Measurements from ENCODE around the gene MAN2C1. TPM values are rescaled to one million over a fixed set of nuclear protein-coding genes. Genes with fewer than 3 reads are reported as not detected.

The MAN2C1 gene
- total RNA-seq, result 227 and 229 TPM in 2 replicates
- 59.3 TPM for total RNA-seq (2013)
- polyA plus RNA-seq, result 186 and 306 TPM in 2 replicates
- polyA minus RNA-seq, result 89.9 and 115 TPM in 2 replicates

DNA sequence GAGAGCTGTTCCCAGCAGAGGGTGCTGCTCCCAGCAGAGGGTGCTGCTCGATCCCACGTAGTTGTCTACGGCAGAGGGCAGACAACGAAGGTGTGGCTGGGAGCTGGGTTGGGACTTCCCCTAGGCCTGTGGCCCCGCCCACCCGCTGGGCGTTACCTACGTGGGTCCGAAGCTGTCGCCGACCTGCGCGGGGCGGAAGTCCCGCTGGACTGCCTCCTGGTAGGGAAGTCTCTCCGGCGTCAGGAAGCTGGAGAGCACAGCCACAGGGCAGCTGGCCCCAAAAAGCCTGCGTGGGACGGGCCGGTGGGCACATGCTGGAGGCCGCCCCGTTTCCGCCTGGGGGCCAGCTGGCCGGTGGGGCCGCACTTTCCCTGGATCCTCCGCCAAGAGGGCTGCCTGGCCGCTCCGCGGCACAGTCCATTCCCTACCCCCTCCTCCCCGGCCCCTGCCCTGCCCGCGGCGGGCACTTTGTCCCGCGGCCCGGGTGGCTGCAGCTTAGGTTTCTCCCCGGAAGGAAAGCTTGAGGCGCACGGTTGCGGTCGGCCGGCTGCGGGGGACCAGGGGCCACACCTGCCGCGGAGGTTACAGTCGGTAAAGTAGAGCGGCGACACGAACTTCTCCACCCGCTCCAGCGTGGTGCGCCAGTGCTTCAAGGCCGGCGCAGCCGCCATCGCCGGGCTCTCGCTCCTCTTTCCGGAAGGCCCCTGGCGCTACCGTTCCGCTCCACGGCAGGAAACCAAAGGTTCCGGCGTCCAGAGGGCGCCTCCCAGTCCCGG, at the start of gene MAN2C1:
MAN2C1 (minus strand) TSS at position 695 of the 776 bp plus-strand sequence; CDS start at position 671, 24 bp downstream.
- Mint-ChIP-seq H3K9me3 (ENCODE audit: insufficient read depth) (no peaks in the 10 kb centered on the region), H3K27me3 (no peaks in the 10 kb centered on the region), H3K4me1 (peaks cover 27% of the 10 kb centered on the region), H3K4me3 (peak within 1 kb of the TSS; percentile 93), H3K27ac (peak within 1 kb of the TSS; percentile 95)
- Histone ChIP-seq H4K20me1 (ENCODE audit: control insufficient read depth, insufficient read depth, low read length, poor library complexity, severe bottlenecking) (peaks cover under 1% of the 10 kb centered on the region), H3K79me2 (ENCODE audit: control insufficient read depth, insufficient read depth, low read length) (peaks cover 4% of the 10 kb centered on the region), H3K4me3 (ENCODE audit: control extremely low read depth in 1 of 5, extremely low read depth in 1 of 5, insufficient read depth in 1 of 5, low read depth in 2 of 5, low read length in 4 of 5) (peak within 1 kb of the TSS; percentile 74 to 96 (median 87)), H2AFZ (ENCODE audit: insufficient read depth, low read depth, low read length, poor library complexity, severe bottlenecking) (peak within 1 kb of the TSS; percentile 73), H3K9ac (ENCODE audit: low read length) (peak within 1 kb of the TSS; percentile 96), H3K9me3 (ENCODE audit: control extremely low read depth in 1 of 3, control insufficient read depth in 2 of 3, insufficient read depth in 1 of 3, low read length in 2 of 3) (no peaks in the 10 kb centered on the region), H3K27ac (ENCODE audit: low read length in 2 of 2) (peak within 1 kb of the TSS; percentile 98 to 99), H3K36me3 (replicated peaks in 1 of 2; ENCODE audit: control extremely low read depth in 1 of 2, control insufficient read depth in 1 of 2, extremely low read depth in 1 of 2, insufficient read depth in 2 of 2, low read length in 1 of 2) (peaks cover 0 to 42% of the 10 kb centered on the region in 2 experiments), H3K4me1 (ENCODE audit: control insufficient read depth in 2 of 2, insufficient read depth in 2 of 2, low read length in 2 of 2) (peaks cover 13 to 19% of the 10 kb centered on the region in 2 donors), H3K27me3 (replicated peaks in 1 of 4; ENCODE audit: control extremely low read depth in 1 of 4, control insufficient read depth in 3 of 4, insufficient read depth in 4 of 4, low read length in 3 of 4) (no peaks in the 10 kb centered on the region), H3K4me2 (replicated peaks; ENCODE audit: low read depth, low read length, poor library complexity, severe bottlenecking) (peak within 1 kb of the TSS; percentile 96)
- POLR2A ChIA-PET, result interaction anchor here (0.8 to 3.9 kb wide), 11 partner anchors 13 to 370 kb away, joined by 3 to 62 read pairs (median 4); partner anchors contain the start of genes COMMD4, IMP3, NEIL1 and PPCDC
- CTCF ChIA-PET, result interaction anchor here (0.5 to 4.3 kb wide), 33 partner anchors 11 to 512 kb away, joined by 3 to 52 read pairs (median 5); partner anchors contain the start of genes C15orf39, COMMD4, IMP3 and NEIL1
- DNase-seq, result peak; percentile 97
- under 1% methylated on average over 67 of the region's 67 CpGs for WGBS (ENCODE audit: insufficient coverage)
- no peak for TF ChIP-seq EZH2 (IDR thresholded peaks at IDR 0.05; ENCODE audit: borderline replicate concordance, insufficient read depth, low read depth, low read length, poor library complexity, severe bottlenecking)
- TF ChIP-seq, protein P1, sequence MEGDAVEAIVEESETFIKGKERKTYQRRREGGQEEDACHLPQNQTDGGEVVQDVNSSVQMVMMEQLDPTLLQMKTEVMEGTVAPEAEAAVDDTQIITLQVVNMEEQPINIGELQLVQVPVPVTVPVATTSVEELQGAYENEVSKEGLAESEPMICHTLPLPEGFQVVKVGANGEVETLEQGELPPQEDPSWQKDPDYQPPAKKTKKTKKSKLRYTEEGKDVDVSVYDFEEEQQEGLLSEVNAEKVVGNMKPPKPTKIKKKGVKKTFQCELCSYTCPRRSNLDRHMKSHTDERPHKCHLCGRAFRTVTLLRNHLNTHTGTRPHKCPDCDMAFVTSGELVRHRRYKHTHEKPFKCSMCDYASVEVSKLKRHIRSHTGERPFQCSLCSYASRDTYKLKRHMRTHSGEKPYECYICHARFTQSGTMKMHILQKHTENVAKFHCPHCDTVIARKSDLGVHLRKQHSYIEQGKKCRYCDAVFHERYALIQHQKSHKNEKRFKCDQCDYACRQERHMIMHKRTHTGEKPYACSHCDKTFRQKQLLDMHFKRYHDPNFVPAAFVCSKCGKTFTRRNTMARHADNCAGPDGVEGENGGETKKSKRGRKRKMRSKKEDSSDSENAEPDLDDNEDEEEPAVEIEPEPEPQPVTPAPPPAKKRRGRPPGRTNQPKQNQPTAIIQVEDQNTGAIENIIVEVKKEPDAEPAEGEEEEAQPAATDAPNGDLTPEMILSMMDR (IDR thresholded peaks at IDR 0.05), result peak; percentile 74
- ATAC-seq (ENCODE audit: low read depth), result peak; percentile 92
- intact Hi-C loops (cut with micrococcal nuclease), result loop anchor here (1.0 to 5.0 kb wide), 5 partner anchors 18 to 431 kb away; partner anchors contain the start of genes COMMD4, COX5A, IMP3 and SNUPN

Measured in B cell (primary cell).